GM13976 (cell line): ENCODE data around the gene RNPEPL1.

Experiments used
- DNase-seq: peaks from one replicate; pipeline ENCODE4 v3.0.0; 2012; ENCODE audit warnings: low spot score
- CTCF ChIP-seq: IDR thresholded peaks from 2 replicates; pipeline ENCODE4 v1.5.1; 2012; ENCODE audit warnings: borderline replicate concordance, mild to moderate bottlenecking; ENCODE audit not compliant: insufficient read depth; ENCODE audit errors: extremely low read depth, missing control alignments, control extremely low read depth
- in situ Hi-C: fragments of 300-500 bp; cut with MboI; formaldehyde crosslinking; loops from one replicate; pipeline ENCODE4 v1.12.0; 2022; ENCODE audit warnings: low sequenced_read_pairs, mixed read lengths, inconsistent platforms; ENCODE audit not compliant: unreplicated experiment

The RNPEPL1 gene

GRCh38 chr2:240597054-240597418 lies 28.8 kb downstream of the RNPEPL1 start:
- in situ Hi-C loops, result no loop called here
- TF ChIP-seq CTCF, result no peak
- DNase-seq, result no peak

GRCh38 chr2:240597419-240598181 lies 29.3 kb downstream of the RNPEPL1 start:
- TF ChIP-seq CTCF, result no peak
- in situ Hi-C loops, result no loop called here
- DNase-seq, result no peak

GRCh38 chr2:240598311-240598911 lies 30.1 kb downstream of the RNPEPL1 start:
- DNase-seq, result no peak
- in situ Hi-C loops, result no loop called here
- no peak for TF ChIP-seq CTCF

- no peak for DNase-seq
- in situ Hi-C loops, result no loop called here
- no peak for TF ChIP-seq CTCF
Observed at GRCh38 chr2:240599141-240599583, 30.9 kb downstream of the RNPEPL1 start.

GRCh38 chr2:240600451-240600961 lies 32.2 kb downstream of the RNPEPL1 start:
- no peak for DNase-seq
- in situ Hi-C loops, result no loop called here
- TF ChIP-seq CTCF, result no peak

GRCh38 chr2:240601061-240601830 lies 33.0 kb downstream of the RNPEPL1 start:
- DNase-seq, result no peak
- TF ChIP-seq CTCF, result no peak
- in situ Hi-C loops, result no loop called here
